Measurements from ENCODE around the gene DHFR2.

- no peak for TF ChIP-seq E2F5 (CRISPR knock-in tag; IDR thresholded peaks at IDR 0.05)
- no peak for TF ChIP-seq CTCF (IDR thresholded peaks at IDR 0.05 in 2 of 3, conservative IDR thresholded peaks at IDR 0.05 in 1 of 3; ENCODE audit: insufficient read depth in 2 of 3, low read depth in 1 of 3, low read length in 3 of 3)
- TF ChIP-seq NFE2L1 (tag; IDR thresholded peaks at IDR 0.05; ENCODE audit: borderline replicate concordance, low read depth): no peak
- no peak for TF ChIP-seq SAP30 (IDR thresholded peaks at IDR 0.05; ENCODE audit: borderline replicate concordance, insufficient read depth, low read depth, low read length, poor library complexity, severe bottlenecking)
- no peak for TF ChIP-seq BRCA1 (IDR thresholded peaks at IDR 0.05)
- no peak for TF ChIP-seq BRCA1 (CRISPR knock-in tag; IDR thresholded peaks at IDR 0.05)
- no peak for TF ChIP-seq MBD2 (IDR thresholded peaks at IDR 0.05; ENCODE audit: borderline replicate concordance, low read depth)
- no peak for TF ChIP-seq CEBPB (tag; IDR thresholded peaks at IDR 0.05)
- TF ChIP-seq HNRNPUL1 (IDR thresholded peaks at IDR 0.05; ENCODE audit: low read length): no peak
- TF ChIP-seq MTA3 (IDR thresholded peaks at IDR 0.05; ENCODE audit: borderline replicate concordance): no peak
Measured at GRCh38 chr3:94076055-94076454, 13.3 kb upstream of the DHFR2 start.

Measured in K562 (cell line).